Measurements from ENCODE around the gene SYT12. TPM values are rescaled to one million over a fixed set of nuclear protein-coding genes. Genes with fewer than 3 reads are reported as not detected.

SYT12 gene
- polyA plus RNA-seq, 3 donors = not detected

- DNase-seq = no peak
- Mint-ChIP-seq H3K27me3 (ENCODE audit: low read depth in 3 of 3) (peaks cover 11 to 25% (median 14%) of the 10 kb centered on the region in 3 donors), H3K4me1 (peaks cover 15% of the 10 kb centered on the region), H3K27ac (no peak overlapping the region), H3K4me3 (no peak overlapping the region), H3K36me3 (peaks cover 0 to 2% of the 10 kb centered on the region in 2 donors), H3K9me3 (peaks cover 7 to 30% (median 19%) of the 10 kb centered on the region in 7 donors)
- intact Hi-C loops (cut with micrococcal nuclease) = loop anchor here in 1 of 2 donors (10.0 kb wide), 1 partner anchor 284 kb away; no protein-coding TSS in a partner anchor
- Histone ChIP-seq H3K4me1 (ENCODE audit: control insufficient read depth in 1 of 2, insufficient read depth in 2 of 2, low read length in 2 of 2) (peaks cover 6 to 17% of the 10 kb centered on the region in 2 donors), H3K27ac (ENCODE audit: low read depth in 1 of 2, low read length in 2 of 2) (no peak overlapping the region), H4K20me1 (ENCODE audit: insufficient read depth, low read length) (no peaks in the 10 kb centered on the region), H3K9ac (ENCODE audit: insufficient read depth, low read length, poor library complexity, severe bottlenecking) (no peak overlapping the region), H3K36me3 (replicated peaks in 1 of 2; ENCODE audit: control insufficient read depth in 1 of 2, insufficient read depth in 2 of 2, low read length in 2 of 2) (no peaks in the 10 kb centered on the region), H3K4me3 (replicated peaks in 1 of 3; ENCODE audit: low read depth in 2 of 3, low read length in 3 of 3) (no peak overlapping the region), H3K27me3 (ENCODE audit: control insufficient read depth in 2 of 2, insufficient read depth in 2 of 2, low read length in 2 of 2) (peaks cover 0 to 3% of the 10 kb centered on the region in 2 donors), H2AFZ (ENCODE audit: insufficient read depth, low read depth, low read length, poor library complexity, severe bottlenecking) (no peak overlapping the region), H3K79me2 (ENCODE audit: insufficient read depth, low read length) (no peaks in the 10 kb centered on the region), H3K9me3 (replicated peaks in 1 of 2; ENCODE audit: control insufficient read depth in 1 of 2, insufficient read depth in 1 of 2, low read length in 2 of 2) (peaks cover 9 to 34% of the 10 kb centered on the region in 2 donors), H3K4me2 (replicated peaks; ENCODE audit: extremely low read depth, low read length, poor library complexity, severe bottlenecking) (no peak overlapping the region)
- no peak for TF ChIP-seq CTCF (IDR thresholded peaks at IDR 0.05)
- WGBS (ENCODE audit: insufficient coverage) = 100% methylated on average over 5 of the region's 6 CpGs
Observed at GRCh38 chr11:66978717-66979116, 44.2 kb upstream of the SYT12 start.

- WGBS (ENCODE audit: insufficient coverage) = 96% methylated on average over 2 of the region's 2 CpGs
- intact Hi-C loops (cut with micrococcal nuclease) = loop anchor here in 1 of 2 donors (10.0 kb wide), 1 partner anchor 285 kb away; no protein-coding TSS in a partner anchor
- H3K27me3 Mint-ChIP-seq (ENCODE audit: low read depth in 3 of 3) = peaks cover 17 to 31% (median 20%) of the 10 kb centered on the region in 3 donors
Observed at GRCh38 chr11:66979336-66979980, 43.5 kb upstream of the SYT12 start.

More at GRCh38 chr11:66979336-66979980, 43.5 kb upstream of the SYT12 start:
- Mint-ChIP-seq H3K4me1 (peaks cover 15% of the 10 kb centered on the region), H3K36me3 (peaks cover 0 to 2% of the 10 kb centered on the region in 2 donors), H3K9me3 (peaks cover 7 to 30% (median 19%) of the 10 kb centered on the region in 7 donors), H3K4me3 (no peak overlapping the region), H3K27ac (no peak overlapping the region)
- Histone ChIP-seq H3K4me2 (replicated peaks; ENCODE audit: extremely low read depth, low read length, poor library complexity, severe bottlenecking) (no peak overlapping the region), H3K79me2 (ENCODE audit: insufficient read depth, low read length) (no peaks in the 10 kb centered on the region), H3K4me3 (replicated peaks in 1 of 3; ENCODE audit: low read depth in 2 of 3, low read length in 3 of 3) (no peak overlapping the region), H3K27me3 (ENCODE audit: control insufficient read depth in 2 of 2, insufficient read depth in 2 of 2, low read length in 2 of 2) (peaks cover 0 to 6% of the 10 kb centered on the region in 2 donors), H3K9ac (ENCODE audit: insufficient read depth, low read length, poor library complexity, severe bottlenecking) (no peak overlapping the region), H2AFZ (ENCODE audit: insufficient read depth, low read depth, low read length, poor library complexity, severe bottlenecking) (no peak overlapping the region), H3K4me1 (ENCODE audit: control insufficient read depth in 1 of 2, insufficient read depth in 2 of 2, low read length in 2 of 2) (peaks cover 6 to 13% of the 10 kb centered on the region in 2 donors), H4K20me1 (ENCODE audit: insufficient read depth, low read length) (no peaks in the 10 kb centered on the region), H3K36me3 (replicated peaks in 1 of 2; ENCODE audit: control insufficient read depth in 1 of 2, insufficient read depth in 2 of 2, low read length in 2 of 2) (no peaks in the 10 kb centered on the region), H3K27ac (ENCODE audit: low read depth in 1 of 2, low read length in 2 of 2) (no peak overlapping the region), H3K9me3 (replicated peaks in 1 of 2; ENCODE audit: control insufficient read depth in 1 of 2, insufficient read depth in 1 of 2, low read length in 2 of 2) (peaks cover 9 to 34% of the 10 kb centered on the region in 2 donors)
- DNase-seq = no peak
- TF ChIP-seq CTCF (IDR thresholded peaks at IDR 0.05) = no peak
